MM.1S (cell line): ENCODE measurements around the gene DNAJB11.

Source experiments
- DNase-seq: peaks from one replicate; pipeline ENCODE4 v3.0.0-alpha.2; 2015
- H2AFZ ChIP-seq: fragments of 300-600 bp; sonication (generic); 2 replicates; pipeline ENCODE4 v1.6.0; 2016; ENCODE audit warnings: antibody characterized with exemption, low read length
- H3F3A ChIP-seq: fragments of 300-600 bp; sonication (generic); 2 replicates; pipeline ENCODE4 v1.6.1; 2016; ENCODE audit warnings: mild to moderate bottlenecking, antibody characterized with exemption, low read length, moderate library complexity, mixed read lengths; ENCODE audit not compliant: insufficient read depth
- H3K27ac ChIP-seq: fragments of 300-600 bp; sonication (generic); 2 replicates; pipeline ENCODE4 v1.5.1; 2016; ENCODE audit warnings: mild to moderate bottlenecking, low read length
- H3K27me3 ChIP-seq: fragments of 300-600 bp; sonication (generic); replicated peaks from 2 replicates; pipeline ENCODE4 v1.6.0; 2016; ENCODE audit warnings: low read length; ENCODE audit not compliant: insufficient read depth
- H3K36me3 ChIP-seq: fragments of 300-600 bp; sonication (generic); replicated peaks from 2 replicates; pipeline ENCODE4 v1.6.1; 2016; ENCODE audit warnings: mild to moderate bottlenecking, low read length, mixed read lengths; ENCODE audit not compliant: insufficient read depth
- H3K4me1 ChIP-seq: fragments of 300-600 bp; sonication (generic); 2 replicates; pipeline ENCODE4 v1.6.1; 2016; ENCODE audit warnings: low read length, mixed read lengths
- H3K4me2 ChIP-seq: fragments of 300-600 bp; sonication (generic); 2 replicates; pipeline ENCODE4 v1.6.0; 2016; ENCODE audit warnings: low read depth, low read length
- H3K4me3 ChIP-seq: fragments of 300-600 bp; sonication (generic); 2 replicates; pipeline ENCODE4 v1.5.1; 2016; ENCODE audit warnings: low read length, mixed read lengths
- H3K79me2 ChIP-seq: fragments of 300-600 bp; sonication (generic); 2 replicates; pipeline ENCODE4 v1.6.1; 2016; ENCODE audit warnings: mixed run types, low read length, mixed read lengths
- H3K9ac ChIP-seq: fragments of 300-600 bp; sonication (generic); 2 replicates; pipeline ENCODE4 v1.6.1; 2016; ENCODE audit warnings: low read length, mixed read lengths
- H3K9me2 ChIP-seq: fragments of 300-600 bp; sonication (generic); replicated peaks from 2 replicates; pipeline ENCODE4 v1.6.1; 2016; ENCODE audit warnings: mild to moderate bottlenecking, low read length, mixed read lengths; ENCODE audit not compliant: insufficient read depth
- H3K9me3 ChIP-seq: fragments of 300-600 bp; sonication (generic); replicated peaks from 2 replicates; pipeline ENCODE4 v1.6.1; 2016; ENCODE audit warnings: mild to moderate bottlenecking, low read length, mixed read lengths; ENCODE audit not compliant: insufficient read depth
- H4K20me1 ChIP-seq: fragments of 300-600 bp; sonication (generic); 2 replicates; pipeline ENCODE4 v1.6.1; 2016; ENCODE audit warnings: mild to moderate bottlenecking, low read length, moderate library complexity, mixed read lengths; ENCODE audit not compliant: insufficient read depth
- EZH2 ChIP-seq: fragments of 300-600 bp; sonication (generic); optimal IDR thresholded peaks from 2 replicates; pipeline ENCODE3; 2017; ENCODE audit warnings: low read depth, mild to moderate bottlenecking, antibody characterized with exemption, low read length, mixed read lengths
- EZH2phosphoT487 ChIP-seq: fragments of 300-600 bp; sonication (generic); IDR thresholded peaks from 2 replicates; pipeline ENCODE4 v1.6.1; 2018; ENCODE audit warnings: antibody characterized with exemption, low read length
- TF ChIP-seq, protein P1 (sequence below): fragments of 300-600 bp; sonication (generic); IDR thresholded peaks from 2 replicates; pipeline ENCODE4 v1.5.1; 2016; ENCODE audit warnings: antibody characterized with exemption, low read length, mixed read lengths

The DNAJB11 gene

DNA sequence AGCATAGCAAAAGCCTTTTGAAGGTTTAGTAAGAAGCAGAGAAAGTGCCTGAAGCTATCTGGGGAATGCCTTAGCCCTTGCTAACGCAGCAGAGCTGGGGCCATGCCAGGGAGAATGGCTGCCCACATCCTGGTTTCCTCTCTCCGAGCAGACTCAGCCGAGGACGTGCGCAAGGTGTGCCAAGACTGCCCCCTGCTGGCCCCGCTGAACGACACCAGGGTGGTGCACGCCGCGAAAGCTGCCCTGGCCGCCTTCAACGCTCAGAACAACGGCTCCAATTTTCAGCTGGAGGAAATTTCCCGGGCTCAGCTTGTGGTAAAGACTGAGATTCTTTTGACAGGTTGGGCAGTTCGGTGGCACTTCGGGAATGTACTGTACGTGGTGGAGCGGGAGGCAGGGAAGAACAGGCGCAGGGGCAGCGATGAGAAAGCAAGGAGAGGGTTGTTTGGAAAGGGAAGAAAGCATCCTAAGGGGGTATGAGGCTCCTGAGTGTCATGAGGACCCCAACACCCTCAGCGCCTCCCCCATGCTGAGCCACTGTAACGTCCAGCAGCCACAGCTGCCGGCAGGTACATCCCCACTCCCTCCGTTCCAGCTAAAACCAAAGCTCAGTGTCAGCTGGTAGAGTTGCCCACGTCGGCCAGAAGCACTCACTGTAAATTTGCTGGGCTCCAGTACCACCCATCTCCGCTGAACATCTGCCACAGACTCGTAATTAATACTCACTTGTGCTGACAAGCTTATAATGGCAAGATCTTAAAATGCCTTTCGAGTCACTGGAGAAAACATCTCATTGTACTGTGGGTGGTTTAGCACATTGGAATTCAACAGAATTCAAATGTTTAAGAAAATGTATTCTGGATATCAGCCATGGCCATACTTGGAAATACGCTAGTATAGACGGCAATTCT, 46.8 kb downstream of the DNAJB11 start:
- peaks cover 20% of the 10 kb centered on the region for H3F3A ChIP-seq
- H3K27ac ChIP-seq = peak overlapping the region; percentile 0; the same call in 1 of the 2 replicates
- peak overlapping the region; percentile 69 for H2AFZ ChIP-seq
- TF ChIP-seq, protein P1, sequence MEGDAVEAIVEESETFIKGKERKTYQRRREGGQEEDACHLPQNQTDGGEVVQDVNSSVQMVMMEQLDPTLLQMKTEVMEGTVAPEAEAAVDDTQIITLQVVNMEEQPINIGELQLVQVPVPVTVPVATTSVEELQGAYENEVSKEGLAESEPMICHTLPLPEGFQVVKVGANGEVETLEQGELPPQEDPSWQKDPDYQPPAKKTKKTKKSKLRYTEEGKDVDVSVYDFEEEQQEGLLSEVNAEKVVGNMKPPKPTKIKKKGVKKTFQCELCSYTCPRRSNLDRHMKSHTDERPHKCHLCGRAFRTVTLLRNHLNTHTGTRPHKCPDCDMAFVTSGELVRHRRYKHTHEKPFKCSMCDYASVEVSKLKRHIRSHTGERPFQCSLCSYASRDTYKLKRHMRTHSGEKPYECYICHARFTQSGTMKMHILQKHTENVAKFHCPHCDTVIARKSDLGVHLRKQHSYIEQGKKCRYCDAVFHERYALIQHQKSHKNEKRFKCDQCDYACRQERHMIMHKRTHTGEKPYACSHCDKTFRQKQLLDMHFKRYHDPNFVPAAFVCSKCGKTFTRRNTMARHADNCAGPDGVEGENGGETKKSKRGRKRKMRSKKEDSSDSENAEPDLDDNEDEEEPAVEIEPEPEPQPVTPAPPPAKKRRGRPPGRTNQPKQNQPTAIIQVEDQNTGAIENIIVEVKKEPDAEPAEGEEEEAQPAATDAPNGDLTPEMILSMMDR = peak; percentile 99
- no peak for TF ChIP-seq EZH2
- TF ChIP-seq EZH2phosphoT487 = no peak
- H3K27me3 ChIP-seq = peaks cover 8% of the 10 kb centered on the region
- H3K36me3 ChIP-seq = no peaks in the 10 kb centered on the region
- no peaks in the 10 kb centered on the region for H3K9me2 ChIP-seq
- no peaks in the 10 kb centered on the region for H4K20me1 ChIP-seq
- no peaks in the 10 kb centered on the region for H3K79me2 ChIP-seq
- DNase-seq = peak; percentile 99
- H3K4me3 ChIP-seq = peak overlapping the region; percentile 39
- peak overlapping the region; percentile 77 for H3K4me2 ChIP-seq
- H3K4me1 ChIP-seq = peaks cover 25% of the 10 kb centered on the region
- H3K9ac ChIP-seq = peak overlapping the region; percentile 22; the same call in 1 of the 2 replicates
- H3K9me3 ChIP-seq = no peaks in the 10 kb centered on the region

DNA sequence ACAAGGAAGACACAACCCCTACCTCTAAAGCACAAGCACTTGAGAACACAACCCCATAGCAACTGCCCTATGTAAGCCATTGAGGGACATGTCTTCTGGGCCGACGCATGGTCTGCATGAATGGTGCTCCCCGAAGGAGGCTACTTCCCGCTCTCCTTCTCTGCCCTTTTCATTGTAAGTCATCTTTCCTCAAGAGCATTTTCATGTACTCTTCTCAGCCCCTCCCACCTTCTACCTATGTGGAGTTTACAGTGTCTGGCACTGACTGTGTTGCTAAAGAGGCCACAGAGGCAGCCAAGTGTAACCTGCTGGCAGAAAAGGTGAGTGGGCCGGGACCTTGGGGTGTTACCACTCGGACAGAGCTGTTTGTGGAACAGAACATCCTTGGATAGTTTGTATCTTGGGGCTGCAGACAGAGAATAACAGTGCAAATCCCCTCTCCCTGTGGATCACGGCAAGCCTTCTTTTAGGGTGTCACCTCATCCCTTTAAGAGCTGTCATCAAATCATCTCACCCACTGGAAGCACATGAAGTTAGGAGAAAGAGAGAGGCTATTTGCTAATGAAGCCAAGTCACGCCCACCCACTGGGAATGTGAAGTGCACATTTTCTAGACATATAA, 47.9 kb downstream of the DNAJB11 start:
- H2AFZ ChIP-seq = no peak overlapping the region
- H3K79me2 ChIP-seq = no peaks in the 10 kb centered on the region
- H3K27ac ChIP-seq = no peak overlapping the region
- H4K20me1 ChIP-seq = no peaks in the 10 kb centered on the region
- no peak overlapping the region for H3K4me2 ChIP-seq
- H3F3A ChIP-seq = peaks cover 20% of the 10 kb centered on the region
- H3K9me3 ChIP-seq = no peaks in the 10 kb centered on the region
- peaks cover 8% of the 10 kb centered on the region for H3K27me3 ChIP-seq
- TF ChIP-seq EZH2phosphoT487 = no peak
- TF ChIP-seq, protein P1 = no peak
- TF ChIP-seq EZH2 = no peak
- DNase-seq = no peak
- no peak overlapping the region for H3K9ac ChIP-seq
- no peaks in the 10 kb centered on the region for H3K9me2 ChIP-seq
- no peaks in the 10 kb centered on the region for H3K36me3 ChIP-seq
- peaks cover 25% of the 10 kb centered on the region for H3K4me1 ChIP-seq
- H3K4me3 ChIP-seq = no peak overlapping the region

DNA sequence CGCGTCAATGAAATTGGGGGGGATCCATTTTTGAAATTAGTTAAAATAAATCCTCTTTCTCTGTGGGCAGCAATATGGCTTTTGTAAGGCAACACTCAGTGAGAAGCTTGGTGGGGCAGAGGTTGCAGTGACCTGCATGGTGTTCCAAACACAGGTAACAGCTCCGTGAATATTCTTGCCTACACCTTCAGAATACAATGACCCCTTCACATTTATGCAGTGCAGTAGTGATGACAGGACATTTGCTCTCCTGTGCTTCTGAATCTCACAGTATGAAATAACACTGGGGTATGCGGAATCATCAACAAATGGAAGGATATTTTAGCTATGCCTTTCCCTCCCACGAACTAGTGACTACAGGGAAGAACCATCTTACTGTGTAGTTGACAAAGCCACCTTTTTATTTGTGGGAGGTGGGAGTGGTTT, 49.3 kb downstream of the DNAJB11 start:
- no peak for DNase-seq
- TF ChIP-seq EZH2phosphoT487 = no peak
- TF ChIP-seq, protein P1 = no peak
- no peak for TF ChIP-seq EZH2

More for the DNA sequence above, 49.3 kb downstream of the DNAJB11 start:
- Histone ChIP-seq H3K4me2 (no peak overlapping the region), H3K27me3 (peaks cover 8% of the 10 kb centered on the region), H3K36me3 (no peaks in the 10 kb centered on the region), H2AFZ (no peak overlapping the region), H3K27ac (no peak overlapping the region), H3K9me2 (no peaks in the 10 kb centered on the region), H3F3A (peaks cover 11% of the 10 kb centered on the region; the same call in 1 of the 2 replicates), H3K9me3 (no peaks in the 10 kb centered on the region), H3K9ac (no peak overlapping the region), H4K20me1 (no peaks in the 10 kb centered on the region), H3K4me3 (no peak overlapping the region), H3K79me2 (no peaks in the 10 kb centered on the region), H3K4me1 (peaks cover 15% of the 10 kb centered on the region)
